Tibial nerve (tissue), 4 donors: Measurements from ENCODE around the gene PPM1H.

Experiments used
- CTCF ChIP-seq, 5 experiments: fragments of 200-600 bp in 3 of 5; fragments of 450-650 bp in 2 of 5; sonication (generic) in 3 of 5; IDR thresholded peaks; one replicate each; pipeline ENCODE4 v1.5.1; 2016 to 2019; ENCODE audit warnings: antibody characterized with exemption in 5 of 5, mild to moderate bottlenecking in 3 of 5, moderate library complexity in 2 of 5
- EP300 ChIP-seq, 2 donors: sonication (generic); formaldehyde crosslinking; IDR thresholded peaks; one replicate each; pipeline ENCODE4 v1.6.1; 2017; ENCODE audit warnings: antibody characterized with exemption in 2 of 2, mild to moderate bottlenecking in 1 of 2
- POLR2A ChIP-seq, 2 donors: fragments of 450-650 bp; IDR thresholded peaks; one replicate each; pipeline ENCODE4 v1.6.1; 2017; ENCODE audit warnings: antibody characterized with exemption in 2 of 2, mild to moderate bottlenecking in 2 of 2, moderate library complexity in 2 of 2

DNA sequence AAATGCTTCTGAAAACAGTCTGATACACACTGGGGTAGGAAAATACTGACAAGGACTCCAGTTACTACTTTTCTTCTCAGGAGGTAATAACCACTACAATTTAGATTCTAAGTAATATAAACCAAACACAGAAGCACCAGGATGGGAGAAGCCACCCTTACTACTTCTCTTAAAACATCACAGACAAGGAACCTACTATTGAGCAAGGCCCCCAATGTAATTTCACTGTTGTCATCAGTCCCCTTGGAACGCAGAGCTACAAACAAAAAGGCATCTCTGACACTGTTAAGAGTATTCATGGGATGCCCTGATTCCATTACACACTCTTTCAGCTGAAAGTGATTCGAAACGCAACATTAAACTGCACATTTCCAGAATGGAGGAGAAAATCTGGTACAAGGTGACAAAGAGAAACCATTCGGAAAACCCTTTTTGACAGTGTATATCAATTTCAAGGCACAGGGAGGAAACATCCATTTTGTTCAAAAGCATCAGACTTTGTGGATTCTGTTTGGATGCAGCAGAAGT, 185.9 kb downstream of the PPM1H start:
- TF ChIP-seq CTCF (IDR thresholded peaks at IDR 0.05): no peak
- no peak for TF ChIP-seq EP300 (IDR thresholded peaks at IDR 0.05)
- no peak for TF ChIP-seq POLR2A (IDR thresholded peaks at IDR 0.05)
